ENCODE measurements around the gene HDLBP.

The HDLBP gene

DNA sequence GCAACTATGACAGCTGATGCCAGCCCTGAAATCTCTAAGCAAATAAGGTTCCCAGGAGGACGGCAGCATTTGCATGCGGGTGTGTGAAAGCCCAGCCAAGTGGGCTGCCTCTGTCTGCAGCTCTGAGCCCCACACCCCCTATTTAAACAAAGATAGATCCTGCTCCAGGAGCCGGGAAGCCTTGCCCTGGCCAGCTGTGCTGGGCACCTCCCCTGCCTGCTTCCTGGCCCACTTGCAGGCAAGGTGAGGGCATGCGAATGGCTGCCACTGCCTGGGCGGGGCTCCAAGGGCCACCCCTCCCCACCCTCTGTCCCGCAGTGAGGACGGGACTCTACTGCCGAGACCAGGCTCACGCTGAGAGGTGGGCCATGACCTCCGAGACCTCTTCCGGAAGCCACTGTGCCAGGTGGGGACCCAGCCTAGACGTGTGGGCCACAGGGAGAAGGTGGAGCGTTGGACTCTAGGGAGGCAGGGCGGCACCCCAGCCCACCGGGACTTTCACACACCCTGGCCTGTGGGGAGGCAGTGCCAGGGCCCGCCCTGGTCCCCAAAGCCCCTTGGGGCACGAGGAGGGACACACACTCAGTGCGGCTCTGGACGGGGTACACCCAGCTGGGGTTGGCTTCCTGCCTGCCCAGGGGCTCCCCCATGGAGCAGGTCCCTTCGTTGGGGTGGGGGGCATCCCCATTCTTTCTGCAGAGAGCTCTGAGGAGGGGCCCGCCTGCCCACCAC, 126.9 kb downstream of the HDLBP start, which contains the start of gene ANO7:
Gene ANO7 (plus strand): TSS at position 317 of the 732 bp plus-strand sequence. CDS start 1,387 bp downstream, outside the sequence.
- H3K4me3 ChIP-seq (ENCODE audit: low read depth, low read length): no peak within 1 kb of the TSS
- DNase-seq (ENCODE audit: low read depth): no peak

DNA sequence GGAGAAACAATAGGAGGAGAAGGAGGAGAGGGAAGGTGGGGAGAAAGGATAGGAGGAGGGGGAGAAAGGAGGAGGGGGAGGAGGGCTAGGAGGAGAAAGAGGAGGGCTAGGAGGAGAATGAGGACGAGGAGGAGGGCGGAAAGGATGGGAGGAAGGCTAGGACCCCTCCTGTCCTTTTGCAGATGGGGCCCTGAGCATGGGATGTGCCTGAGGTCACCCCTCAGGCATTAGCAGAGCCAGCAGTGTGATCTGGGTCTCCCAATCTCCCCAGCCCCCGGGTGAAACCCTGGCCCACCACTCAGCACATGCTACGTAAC, 127.6 kb downstream of the HDLBP start:
- DNase-seq (ENCODE audit: low read depth): no peak
- H3K4me3 ChIP-seq (ENCODE audit: low read depth, low read length): no peak overlapping the region

DNA sequence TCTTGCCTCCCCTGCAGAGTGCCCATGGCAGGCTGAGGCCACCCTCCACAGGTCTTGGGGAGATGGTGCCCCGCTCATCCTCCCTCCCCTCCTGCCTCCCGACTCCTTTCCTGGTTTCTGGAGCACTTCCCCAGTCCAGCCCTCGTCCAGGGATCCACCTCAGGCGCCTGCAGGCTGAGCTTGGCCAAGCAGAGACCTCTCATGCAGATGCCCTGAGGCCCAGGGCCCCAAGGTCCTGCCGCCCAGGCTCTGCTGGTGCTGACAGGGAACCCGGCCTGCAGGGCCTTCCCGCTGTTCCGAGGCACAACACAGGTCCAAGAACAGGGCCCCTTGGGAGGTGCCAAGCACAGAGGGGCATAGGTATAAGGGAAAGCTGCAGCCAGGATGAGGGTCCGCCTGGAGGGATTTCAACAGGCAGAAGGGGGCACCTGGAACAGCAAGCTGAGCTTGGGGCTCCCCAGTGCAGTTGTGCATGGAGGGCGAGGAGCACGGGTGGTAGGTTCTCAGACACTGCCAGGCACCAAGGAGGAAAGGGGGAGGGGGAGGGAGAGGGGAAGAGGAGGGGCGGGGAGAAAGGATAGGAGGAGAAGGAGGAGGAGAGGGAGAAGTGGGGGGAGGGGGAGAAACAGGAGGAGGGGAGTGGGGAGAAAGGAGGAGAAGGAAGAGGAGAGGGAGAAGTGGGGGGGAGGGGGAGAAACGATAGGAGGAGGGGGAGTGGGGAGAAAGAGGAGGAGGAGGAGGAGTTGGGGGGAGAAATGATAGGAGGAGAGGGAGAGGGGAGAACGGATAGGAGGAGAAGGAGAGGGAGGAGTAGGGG, 128.2 kb downstream of the HDLBP start:
- no peak overlapping the region for H3K4me3 ChIP-seq (ENCODE audit: low read depth, low read length)
- DNase-seq (ENCODE audit: low read depth): no peak

DNA sequence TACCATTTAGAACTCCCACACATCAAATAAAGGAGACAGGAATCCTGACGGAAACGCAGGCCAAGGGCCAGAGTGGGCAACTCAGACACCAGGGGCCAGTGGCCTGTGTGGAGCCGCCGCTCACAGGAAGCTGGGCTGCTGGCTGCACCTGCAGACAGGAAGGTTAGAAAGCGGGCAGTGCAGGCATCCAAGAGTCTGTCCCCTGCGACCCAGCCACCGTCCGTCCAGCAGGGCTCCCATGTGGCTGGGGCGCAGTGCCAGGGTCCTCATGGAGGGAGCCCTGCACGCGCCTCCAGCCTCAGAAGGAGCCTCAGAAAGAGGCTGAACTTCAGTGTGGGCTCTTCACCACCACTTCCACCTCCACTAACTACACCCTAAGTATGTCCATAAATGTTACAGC, 129.5 kb downstream of the HDLBP start:
- DNase-seq (ENCODE audit: low read depth): no peak
- H3K4me3 ChIP-seq (ENCODE audit: low read depth, low read length): no peak overlapping the region

- H3K4me3 ChIP-seq (ENCODE audit: low read depth, low read length): no peak overlapping the region
- DNase-seq (ENCODE audit: low read depth): no peak
Measured at GRCh38 chr2:241184901-241185300, 130.6 kb downstream of the HDLBP start.

- H3K4me3 ChIP-seq (ENCODE audit: low read depth, low read length): no peak overlapping the region
- DNase-seq (ENCODE audit: low read depth): no peak
Measured at GRCh38 chr2:241183221-241183620, 132.3 kb downstream of the HDLBP start.

GRCh38 chr2:241182531-241183133, 132.8 kb downstream of the HDLBP start:
- no peak overlapping the region for H3K4me3 ChIP-seq (ENCODE audit: low read depth, low read length)
- DNase-seq (ENCODE audit: low read depth): no peak

GRCh38 chr2:241182126-241182525, 133.3 kb downstream of the HDLBP start:
- no peak overlapping the region for H3K4me3 ChIP-seq (ENCODE audit: low read depth, low read length)
- DNase-seq (ENCODE audit: low read depth): no peak

GRCh38 chr2:241180495-241180894, 135.0 kb downstream of the HDLBP start:
- DNase-seq (ENCODE audit: low read depth): no peak
- no peak overlapping the region for H3K4me3 ChIP-seq (ENCODE audit: low read depth, low read length)

DNA sequence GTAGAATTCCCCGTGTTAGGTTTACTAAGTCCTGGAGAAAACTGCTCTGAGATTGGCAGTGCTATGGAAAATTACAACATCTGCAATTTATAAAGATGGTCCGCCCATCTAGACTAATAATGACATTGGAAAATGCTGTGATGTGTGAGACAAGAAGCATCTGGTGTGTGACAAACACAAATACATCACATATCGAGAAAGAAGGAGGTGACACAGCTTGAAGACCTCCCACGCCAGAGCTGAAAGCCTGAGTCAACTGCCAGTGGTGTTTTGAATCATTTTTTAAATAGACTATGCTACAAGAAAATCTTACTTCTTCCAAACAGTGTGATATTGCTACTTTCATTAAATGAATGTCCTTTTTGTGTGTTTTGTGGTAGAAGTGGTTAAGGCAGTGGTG, 135.6 kb downstream of the HDLBP start:
- DNase-seq (ENCODE audit: low read depth): no peak
- H3K4me3 ChIP-seq (ENCODE audit: low read depth, low read length): no peak overlapping the region

GRCh38 chr2:241178961-241179360, 136.5 kb downstream of the HDLBP start:
- no peak overlapping the region for H3K4me3 ChIP-seq (ENCODE audit: low read depth, low read length)
- DNase-seq (ENCODE audit: low read depth): no peak

GRCh38 chr2:241177526-241178334, 137.7 kb downstream of the HDLBP start:
- no peak for DNase-seq (ENCODE audit: low read depth)
- no peak overlapping the region for H3K4me3 ChIP-seq (ENCODE audit: low read depth, low read length)

Measured in skeletal muscle cell (primary cell).